ACC112 (cell line): ENCODE measurements around the gene DIPK1B.

Experiments used
- H2AFZ ChIP-seq: fragments of 200-600 bp; sonication (generic); one replicate; pipeline ENCODE4 v1.6.0; 2017; ENCODE audit warnings: antibody characterized with exemption, low read length; ENCODE audit not compliant: unreplicated experiment
- H3K27ac ChIP-seq: fragments of 200-600 bp; sonication (generic); 2 replicates; pipeline ENCODE4 v1.5.1; 2014; ENCODE audit warnings: low read depth, mild to moderate bottlenecking, antibody characterized with exemption, low read length, moderate library complexity
- H3K27me3 ChIP-seq: fragments of 200-600 bp; sonication (generic); 2 replicates; pipeline ENCODE4 v1.6.1; 2014; ENCODE audit warnings: mild to moderate bottlenecking, antibody characterized with exemption, low read length, moderate library complexity, mixed read lengths; ENCODE audit not compliant: insufficient read depth
- H3K36me3 ChIP-seq: fragments of 200-600 bp; sonication (generic); 2 replicates; pipeline ENCODE4 v1.6.1; 2016; ENCODE audit warnings: mild to moderate bottlenecking, antibody characterized with exemption, low read length, moderate library complexity, mixed read lengths; ENCODE audit not compliant: insufficient read depth
- H3K4me1 ChIP-seq: fragments of 200-600 bp; sonication (generic); one replicate; pipeline ENCODE4 v1.6.1; 2016; ENCODE audit warnings: low read length, mixed read lengths; ENCODE audit not compliant: insufficient read depth, unreplicated experiment, control insufficient read depth
- H3K4me3 ChIP-seq: fragments of 200-600 bp; sonication (generic); 2 replicates; pipeline ENCODE4 v1.5.1; 2014; ENCODE audit warnings: mild to moderate bottlenecking, low read depth, low read length
- H3K79me2 ChIP-seq: fragments of 200-600 bp; sonication (generic); one replicate; pipeline ENCODE4 v1.6.0; 2016; ENCODE audit warnings: low read length; ENCODE audit not compliant: control insufficient read depth, unreplicated experiment, insufficient read depth

DIPK1B gene

DNA sequence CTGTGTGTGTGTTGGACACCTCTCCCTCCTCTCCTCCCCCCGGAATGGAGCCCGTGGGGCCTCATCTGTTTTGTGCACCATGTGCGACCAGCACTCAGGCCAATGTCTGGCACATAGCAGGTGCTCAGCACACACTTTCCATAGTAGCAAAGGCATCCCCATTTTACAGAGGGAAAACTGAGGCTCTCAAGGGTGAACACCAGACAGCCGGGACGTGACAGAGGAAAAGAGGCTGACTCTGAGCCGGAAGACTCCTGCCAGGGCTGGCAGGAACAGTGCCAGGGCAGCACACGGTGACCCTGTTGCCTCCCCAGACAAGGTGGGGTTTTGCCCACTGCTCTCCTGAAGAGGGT, 23.3 kb upstream of the DIPK1B start:
- Histone ChIP-seq H3K79me2 (peaks cover 18% of the 10 kb centered on the region), H3K27ac (no peak overlapping the region), H3K4me1 (peaks cover 14% of the 10 kb centered on the region), H3K4me3 (no peak overlapping the region), H3K27me3 (no peaks in the 10 kb centered on the region), H2AFZ (no peak overlapping the region), H3K36me3 (no peaks in the 10 kb centered on the region)

DNA sequence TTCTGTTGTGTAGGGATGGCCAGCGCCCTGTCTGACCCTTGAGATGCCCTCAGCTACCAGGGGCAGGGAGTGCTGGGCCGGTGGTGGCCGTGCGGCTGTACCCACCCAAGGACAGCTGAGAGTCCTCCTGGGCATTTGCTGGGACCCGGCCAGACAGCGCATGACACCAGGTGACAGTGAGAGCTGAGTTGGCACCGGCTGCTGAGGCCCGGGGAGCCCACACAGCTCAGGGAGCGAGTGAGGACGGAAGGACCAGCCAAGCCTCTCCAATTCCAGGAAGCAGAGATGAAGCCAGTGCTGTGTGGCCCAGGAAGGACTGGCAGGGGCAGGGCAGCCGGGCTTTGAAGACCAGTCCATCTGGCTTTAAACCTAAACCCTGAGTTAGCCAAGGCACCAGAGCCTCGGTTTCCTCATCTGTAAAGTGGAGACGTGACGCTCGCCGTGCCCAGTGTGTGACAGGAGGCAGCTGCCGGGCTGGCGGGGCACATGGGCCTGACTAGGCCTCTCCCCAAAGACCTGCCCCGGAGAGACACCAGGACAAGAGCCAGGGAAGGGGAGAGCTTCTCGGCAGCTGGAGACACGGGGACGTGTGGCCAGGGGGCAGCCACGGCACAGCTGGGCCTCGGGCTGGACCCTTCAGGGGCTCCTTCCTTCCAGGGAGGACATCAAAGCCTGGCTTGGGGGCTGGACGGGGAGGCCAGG, 22.1 kb upstream of the DIPK1B start:
- Histone ChIP-seq H3K36me3 (no peaks in the 10 kb centered on the region), H3K79me2 (peaks cover 6% of the 10 kb centered on the region), H3K4me1 (peaks cover 15% of the 10 kb centered on the region), H3K4me3 (no peak overlapping the region), H3K27me3 (no peaks in the 10 kb centered on the region), H3K27ac (no peak overlapping the region), H2AFZ (no peak overlapping the region)

DNA sequence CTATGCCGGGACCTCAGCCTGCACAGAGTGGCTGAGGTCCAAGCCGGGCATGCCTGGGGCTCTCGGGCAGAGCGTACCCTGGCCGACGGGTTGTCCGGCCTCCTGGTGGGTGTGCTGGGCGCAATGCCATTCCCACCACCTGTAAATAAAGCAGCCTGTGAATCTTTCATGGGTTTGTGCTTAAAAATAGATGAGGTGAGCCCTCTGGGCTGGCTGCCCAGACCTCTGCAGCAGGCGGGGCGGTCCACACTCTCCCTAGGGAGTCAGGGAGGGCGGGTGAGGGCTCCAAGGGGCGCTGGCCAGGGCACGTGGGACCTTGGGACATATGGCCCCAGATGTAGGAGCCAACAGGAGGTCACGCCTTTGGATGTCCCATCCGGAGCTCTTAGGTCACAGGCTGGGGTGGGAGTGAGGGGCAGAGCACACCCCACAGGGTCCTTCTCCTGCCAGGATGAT, 21.5 kb upstream of the DIPK1B start:
- H2AFZ ChIP-seq: no peak overlapping the region
- peaks cover under 1% of the 10 kb centered on the region for H3K79me2 ChIP-seq
- H3K4me3 ChIP-seq: no peak overlapping the region
- H3K27ac ChIP-seq: no peak overlapping the region
- no peaks in the 10 kb centered on the region for H3K27me3 ChIP-seq
- H3K4me1 ChIP-seq: peaks cover 10% of the 10 kb centered on the region
- H3K36me3 ChIP-seq: no peaks in the 10 kb centered on the region

DNA sequence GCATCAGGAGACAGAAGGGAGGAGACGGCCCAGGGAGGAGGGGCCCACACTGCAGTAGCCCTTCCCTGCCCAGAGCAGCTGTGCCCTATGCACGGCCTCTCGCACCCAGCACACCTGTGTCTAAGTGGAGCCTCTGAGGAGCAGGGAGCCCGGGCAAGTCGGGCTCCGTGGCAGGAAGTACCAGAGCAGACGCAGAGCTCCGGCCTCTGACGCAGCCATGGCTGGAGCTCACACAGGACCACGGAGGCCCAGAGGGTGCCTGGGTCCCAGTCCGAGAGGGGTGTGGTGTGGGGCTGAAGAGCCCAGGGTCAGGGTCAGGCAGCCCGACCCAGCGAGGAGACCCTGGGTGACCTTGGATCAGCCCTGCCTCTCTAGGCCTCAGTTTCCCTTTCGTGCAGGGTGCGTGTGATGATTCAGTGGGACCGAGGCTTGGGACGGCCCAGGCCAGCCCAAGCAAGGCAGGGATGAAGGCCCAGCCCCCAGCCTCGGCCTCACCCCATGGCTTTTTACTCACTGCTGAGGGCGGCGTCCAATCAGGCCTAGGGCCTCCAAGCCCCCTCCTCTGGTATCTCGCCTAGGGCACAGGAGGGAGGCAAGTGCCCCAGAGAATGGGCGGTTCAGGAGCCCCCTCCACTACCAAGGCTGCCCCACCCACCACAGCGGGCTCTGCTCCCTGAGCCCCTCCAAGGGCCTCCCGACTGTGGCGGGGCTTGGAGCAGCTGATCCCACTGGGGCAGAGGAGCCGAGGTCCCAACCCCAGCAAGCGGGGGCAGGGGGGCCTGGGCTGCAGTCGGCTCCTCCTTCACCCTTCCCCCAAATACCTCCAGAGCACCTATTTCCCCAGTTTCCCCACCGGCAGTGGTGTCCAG, 20.8 kb upstream of the DIPK1B start:
- H3K27me3 ChIP-seq: no peaks in the 10 kb centered on the region
- peaks cover 7% of the 10 kb centered on the region for H3K4me1 ChIP-seq
- no peaks in the 10 kb centered on the region for H3K79me2 ChIP-seq
- H3K36me3 ChIP-seq: no peaks in the 10 kb centered on the region
- no peak overlapping the region for H3K4me3 ChIP-seq
- H2AFZ ChIP-seq: no peak overlapping the region
- H3K27ac ChIP-seq: no peak overlapping the region

DNA sequence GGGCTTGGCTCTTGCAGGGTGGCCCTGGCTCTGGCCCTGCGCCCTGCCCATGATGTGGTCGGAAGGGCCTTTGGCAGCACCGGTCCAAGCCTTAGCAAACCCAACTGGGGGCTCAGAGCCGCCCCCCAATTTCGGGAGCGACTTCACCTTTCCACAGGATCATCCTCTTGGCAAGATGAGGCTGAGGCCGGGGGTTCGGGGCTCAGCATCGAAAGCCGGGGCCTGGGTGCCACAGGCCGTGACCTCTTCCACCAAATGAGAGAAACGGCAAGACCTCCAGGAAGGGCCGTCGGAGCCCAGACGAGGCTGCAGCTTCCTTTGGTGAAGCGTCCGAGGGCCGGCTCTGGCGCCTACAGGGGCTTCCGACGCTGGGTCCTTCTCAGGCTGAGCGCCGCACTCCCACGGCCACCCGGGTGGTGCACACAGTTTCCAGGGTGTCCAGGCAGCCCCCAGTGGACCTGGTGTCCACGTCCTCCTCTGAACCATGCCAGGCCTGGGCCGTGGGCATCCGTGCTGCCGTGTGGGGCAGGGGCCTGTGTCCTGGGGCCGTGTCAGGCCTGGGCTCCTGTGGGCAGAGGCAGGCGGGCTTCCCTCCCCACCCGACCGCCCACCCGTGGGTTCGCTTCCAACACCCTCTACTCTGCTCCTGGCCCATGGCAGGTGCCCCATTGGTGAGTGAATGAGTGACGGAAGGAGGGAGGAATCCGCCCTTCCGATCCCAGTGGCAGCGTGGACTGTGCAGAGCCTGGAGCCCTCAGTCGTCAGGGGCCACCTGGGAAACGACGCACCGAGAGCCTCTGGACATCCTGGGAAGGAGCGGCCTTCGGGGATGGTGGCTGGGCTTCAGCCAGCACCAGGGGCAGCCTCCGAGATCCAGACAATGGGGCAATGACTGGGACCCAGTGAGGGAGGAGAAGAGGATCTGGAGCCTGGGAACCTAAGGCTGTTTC, 19.9 kb upstream of the DIPK1B start:
- Histone ChIP-seq H3K79me2 (no peaks in the 10 kb centered on the region), H3K4me3 (no peak overlapping the region), H3K27me3 (no peaks in the 10 kb centered on the region), H3K27ac (no peak overlapping the region), H3K4me1 (peaks cover 12% of the 10 kb centered on the region), H2AFZ (no peak overlapping the region), H3K36me3 (no peaks in the 10 kb centered on the region)

DNA sequence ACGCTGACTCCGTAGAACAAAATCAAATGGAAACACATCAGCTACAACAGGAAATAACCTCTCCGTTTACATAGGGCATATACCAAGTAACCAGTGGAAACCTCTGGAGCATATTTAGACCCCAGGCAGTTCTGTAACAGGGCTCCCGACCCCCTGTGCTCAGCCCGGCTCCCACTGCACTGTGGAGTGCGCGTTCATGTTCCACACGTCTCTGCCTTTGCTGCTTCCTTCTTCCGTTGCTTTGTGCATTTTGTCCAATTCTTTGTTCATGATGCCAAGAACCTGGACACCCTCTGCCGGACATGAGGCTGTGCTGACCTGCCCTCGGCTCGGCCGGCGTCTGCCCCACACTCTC, 19.3 kb upstream of the DIPK1B start:
- no peak overlapping the region for H3K4me3 ChIP-seq
- no peaks in the 10 kb centered on the region for H3K36me3 ChIP-seq
- no peak overlapping the region for H3K27ac ChIP-seq
- H3K27me3 ChIP-seq: no peaks in the 10 kb centered on the region
- H3K79me2 ChIP-seq: no peaks in the 10 kb centered on the region
- no peak overlapping the region for H2AFZ ChIP-seq
- H3K4me1 ChIP-seq: peaks cover 17% of the 10 kb centered on the region

DNA sequence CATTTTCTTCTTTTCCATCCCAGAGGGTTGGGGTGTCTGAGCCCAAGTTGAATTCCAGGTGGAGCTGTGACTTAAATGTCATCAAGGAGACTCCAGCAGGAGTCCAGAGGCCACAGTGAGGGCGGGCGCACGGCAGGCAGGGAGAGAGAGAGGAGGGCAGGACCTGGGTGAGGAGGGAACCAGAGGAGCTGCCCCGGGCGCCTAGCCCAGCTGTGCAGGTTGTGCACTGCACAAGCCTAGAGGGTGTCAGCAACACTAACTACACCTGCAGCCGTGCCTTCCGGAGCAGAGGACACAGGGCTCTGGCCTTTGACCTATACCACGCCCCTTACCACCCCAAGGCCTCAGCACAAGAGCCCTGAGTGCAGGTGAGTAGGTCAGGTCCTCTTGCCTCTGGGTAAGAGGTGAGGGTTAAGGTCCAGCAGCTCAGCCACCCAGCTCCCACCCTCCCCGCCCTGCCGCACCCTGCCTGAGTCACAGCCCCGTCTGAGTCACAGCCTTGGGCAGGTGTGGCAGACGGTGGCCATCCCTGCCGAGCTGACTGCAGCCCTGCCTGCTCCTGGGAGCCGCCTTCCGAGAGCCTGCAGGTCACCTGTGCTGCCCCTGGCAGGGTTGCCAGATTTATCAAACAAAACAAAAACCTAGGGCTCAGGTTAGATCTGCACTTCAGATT, 18.7 kb upstream of the DIPK1B start:
- H3K27ac ChIP-seq: no peak overlapping the region
- H3K79me2 ChIP-seq: no peaks in the 10 kb centered on the region
- H3K36me3 ChIP-seq: no peaks in the 10 kb centered on the region
- no peak overlapping the region for H3K4me3 ChIP-seq
- no peak overlapping the region for H2AFZ ChIP-seq
- no peaks in the 10 kb centered on the region for H3K27me3 ChIP-seq
- H3K4me1 ChIP-seq: peaks cover 17% of the 10 kb centered on the region

DNA sequence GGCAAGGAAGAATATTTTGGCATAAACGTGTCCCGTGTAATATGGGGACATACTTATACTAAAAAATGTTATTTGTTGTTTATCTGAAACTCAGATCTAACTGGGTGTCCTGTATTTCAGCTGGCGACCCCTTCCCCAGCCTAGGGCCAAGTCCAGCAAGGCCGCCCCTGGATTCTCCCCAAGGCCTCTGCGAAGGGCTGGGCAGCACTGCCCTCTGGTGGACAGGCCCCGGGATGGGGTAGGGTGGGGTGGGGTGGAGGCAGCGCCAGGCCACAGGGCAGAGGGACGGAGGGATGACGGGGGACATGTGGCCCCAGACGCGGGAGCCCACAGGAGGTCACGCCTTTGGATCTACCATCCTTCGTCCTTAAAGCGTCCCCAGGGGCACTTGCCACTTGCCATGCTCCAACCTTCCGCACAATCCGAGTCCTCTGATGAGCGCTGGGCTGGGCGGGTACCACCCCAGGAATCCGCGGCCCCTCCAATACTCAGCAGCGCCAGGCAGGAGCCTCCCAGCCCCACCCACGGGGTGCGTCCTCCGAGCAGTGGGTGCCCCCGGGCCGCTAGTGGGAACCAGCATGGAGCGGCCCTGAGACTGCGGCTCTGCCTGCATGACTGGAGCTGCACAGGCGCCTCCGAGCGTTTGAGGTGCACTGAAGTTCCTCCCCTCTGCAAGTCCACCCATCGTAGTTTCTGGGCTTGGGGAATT, 18.1 kb upstream of the DIPK1B start:
- no peak overlapping the region for H2AFZ ChIP-seq
- H3K4me3 ChIP-seq: no peak overlapping the region
- H3K4me1 ChIP-seq: peaks cover 17% of the 10 kb centered on the region
- H3K36me3 ChIP-seq: no peaks in the 10 kb centered on the region
- H3K79me2 ChIP-seq: no peaks in the 10 kb centered on the region
- H3K27me3 ChIP-seq: no peaks in the 10 kb centered on the region
- no peak overlapping the region for H3K27ac ChIP-seq

DNA sequence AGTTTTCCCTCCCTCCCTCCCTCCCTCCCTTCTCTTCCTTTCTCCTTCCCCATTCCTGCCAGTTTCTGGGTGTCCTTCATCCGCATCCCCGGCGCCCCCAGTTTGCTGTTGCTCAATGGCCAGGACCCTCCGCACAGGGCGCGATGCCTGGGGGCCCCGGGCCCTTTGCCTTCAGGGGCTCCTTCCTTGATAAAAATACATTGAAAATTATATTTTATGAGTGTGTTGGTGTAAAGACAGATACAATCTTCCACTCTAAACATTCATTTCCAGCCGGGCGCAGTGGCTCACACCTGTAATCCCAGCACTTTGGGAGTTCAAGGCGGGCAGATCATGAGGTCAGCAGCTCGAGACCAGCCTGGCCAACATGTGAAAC, 17.5 kb upstream of the DIPK1B start:
- no peaks in the 10 kb centered on the region for H3K27me3 ChIP-seq
- H3K79me2 ChIP-seq: no peaks in the 10 kb centered on the region
- H3K27ac ChIP-seq: no peak overlapping the region
- no peak overlapping the region for H3K4me3 ChIP-seq
- H3K4me1 ChIP-seq: peaks cover 17% of the 10 kb centered on the region
- H3K36me3 ChIP-seq: no peaks in the 10 kb centered on the region
- no peak overlapping the region for H2AFZ ChIP-seq
